ENCODE results near the gene ZNF581. TPM values are rescaled to one million over a fixed set of nuclear protein-coding genes. Genes with fewer than 3 reads are reported as not detected.

Gene ZNF581
- total and polyA plus RNA-seq, 2 experiments from 2014 or later: 22.3 to 42.0 TPM

GRCh38 chr19:55598719-55599467 is 44.6 kb upstream of the ZNF581 start:
- peak; percentile 94 to 97 for DNase-seq (ENCODE audit: low read depth in 1 of 2, low spot score in 1 of 2)
- H3K4me1 ChIP-seq (ENCODE audit: low read depth): no peaks in the 10 kb centered on the region
- no peak for TF ChIP-seq CTCF (IDR thresholded peaks at IDR 0.05; ENCODE audit: low read depth, low read length)
- no peaks in the 10 kb centered on the region for H3K9me3 ChIP-seq (ENCODE audit: low read depth)
- H3K4me3 ChIP-seq: peak overlapping the region; percentile 65
- no peaks in the 10 kb centered on the region for H3K27me3 ChIP-seq
- peaks cover 9% of the 10 kb centered on the region for H3K36me3 ChIP-seq
- peak overlapping the region; percentile 98 for H3K27ac ChIP-seq

GRCh38 chr19:55599468-55599841 is 44.0 kb upstream of the ZNF581 start, which contains the start of gene FIZ1:
FIZ1 (minus strand) TSS chr19:55599517; CDS start chr19:55597865, 1,652 bp downstream.
- no peaks in the 10 kb centered on the region for H3K9me3 ChIP-seq (ENCODE audit: low read depth)
- peak; percentile 99 to 100 for DNase-seq (ENCODE audit: low read depth in 1 of 2, low spot score in 1 of 2)
- TF ChIP-seq CTCF (IDR thresholded peaks at IDR 0.05; ENCODE audit: low read depth, low read length): no peak

GRCh38 chr19:55599842-55600661 is 43.4 kb upstream of the ZNF581 start, which contains the start of gene ZNF524:
ZNF524 (plus strand) TSS chr19:55600288; CDS start chr19:55602113, 1,825 bp downstream.
- Histone ChIP-seq H3K9me3 (ENCODE audit: low read depth) (no peaks in the 10 kb centered on the region), H3K36me3 (peaks cover 6% of the 10 kb centered on the region), H3K27ac (peak within 1 kb of the TSS; percentile 98), H3K27me3 (no peaks in the 10 kb centered on the region), H3K4me3 (peak within 1 kb of the TSS; percentile 65), H3K4me1 (ENCODE audit: low read depth) (no peaks in the 10 kb centered on the region)
- TF ChIP-seq CTCF (IDR thresholded peaks at IDR 0.05; ENCODE audit: low read depth, low read length): no peak
- DNase-seq (ENCODE audit: low read depth in 1 of 2, low spot score in 1 of 2): peak; percentile 90 to 92

More at GRCh38 chr19:55599468-55599841, 44.0 kb upstream of the ZNF581 start, which contains the start of gene FIZ1:
- Histone ChIP-seq H3K4me1 (ENCODE audit: low read depth) (no peaks in the 10 kb centered on the region), H3K27me3 (no peaks in the 10 kb centered on the region), H3K36me3 (peaks cover 9% of the 10 kb centered on the region), H3K27ac (peak within 1 kb of the TSS; percentile 98), H3K4me3 (peak within 1 kb of the TSS; percentile 65)

GRCh38 chr19:55600662-55601028 is 42.8 kb upstream of the ZNF581 start:
- Histone ChIP-seq H3K27me3 (no peaks in the 10 kb centered on the region), H3K4me3 (peak overlapping the region; percentile 65), H3K9me3 (ENCODE audit: low read depth) (no peaks in the 10 kb centered on the region), H3K36me3 (peaks cover 4% of the 10 kb centered on the region), H3K4me1 (ENCODE audit: low read depth) (no peaks in the 10 kb centered on the region), H3K27ac (peak overlapping the region; percentile 98)
- no peak for TF ChIP-seq CTCF (IDR thresholded peaks at IDR 0.05; ENCODE audit: low read depth, low read length)
- no peak for DNase-seq (ENCODE audit: low read depth in 1 of 2, low spot score in 1 of 2)

GRCh38 chr19:55601084-55601483 is 42.4 kb upstream of the ZNF581 start:
- no peak for DNase-seq (ENCODE audit: low read depth in 1 of 2, low spot score in 1 of 2)
- no peak for TF ChIP-seq CTCF (IDR thresholded peaks at IDR 0.05; ENCODE audit: low read depth, low read length)
- Histone ChIP-seq H3K27ac (peak overlapping the region; percentile 98), H3K36me3 (peaks cover 4% of the 10 kb centered on the region), H3K4me1 (ENCODE audit: low read depth) (no peaks in the 10 kb centered on the region), H3K4me3 (peak overlapping the region; percentile 65), H3K9me3 (ENCODE audit: low read depth) (no peaks in the 10 kb centered on the region), H3K27me3 (no peaks in the 10 kb centered on the region)
